NCI-H187 (cell line): ENCODE results near the gene RTCA.
"Not testable (repeated sequence)": the region's sequence is repeated elsewhere in the genome, so short reads cannot be mapped to it uniquely, and the experiment has no call there.

Experiments
- DNase-seq, 2 experiments: peaks; one replicate each; lab custom pipeline; 2025; lab: John Stamatoyannopoulos, UW

RTCA gene

GRCh38 chr1:100265931-100266740 lies at the start of gene RTCA:
RTCA (plus strand) TSS chr1:100266216; CDS start chr1:100266376, 160 bp downstream.
- DNase-seq, result peak; percentile 81 to 88

DNA sequence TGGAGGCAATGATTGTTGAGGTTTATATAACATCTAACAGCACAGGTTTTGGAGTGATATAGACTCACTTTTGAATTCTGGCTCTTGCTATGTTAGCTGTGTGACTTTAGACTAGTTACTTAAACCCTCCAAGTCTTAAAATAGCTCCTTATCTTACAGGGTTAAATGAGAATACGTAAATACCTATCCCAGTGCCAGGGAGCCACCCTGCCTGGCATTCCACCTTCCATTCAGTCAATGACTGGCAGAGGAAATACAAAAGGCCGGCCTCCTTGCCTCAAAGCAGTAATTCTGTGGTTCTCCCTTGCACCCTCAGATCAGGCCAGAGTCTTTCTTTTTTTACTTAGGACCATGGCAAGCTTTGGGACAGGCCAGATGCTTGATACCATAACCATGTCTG lies 48.2 kb upstream of the RTCA start:
- DNase-seq, result no peak

DNA sequence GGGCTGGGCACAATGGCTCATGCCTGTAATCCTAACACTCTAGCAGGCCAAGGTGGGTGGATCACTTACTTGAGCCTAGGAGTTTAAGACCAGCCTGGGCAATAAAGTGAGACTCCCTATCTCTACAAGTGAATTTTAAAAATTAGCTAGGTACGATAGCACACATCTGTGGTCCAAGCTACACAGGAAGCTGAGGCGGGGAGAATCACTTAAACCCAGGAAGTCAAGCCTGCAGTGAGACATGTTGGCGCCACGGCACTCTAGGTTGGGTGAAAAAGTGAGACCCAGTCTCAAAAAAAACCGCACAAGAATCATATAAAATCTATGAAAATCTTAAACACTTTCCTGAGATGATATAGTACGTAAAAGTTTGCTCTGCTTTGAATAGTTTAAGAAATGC lies 46.6 kb upstream of the RTCA start:
- no peak for DNase-seq

GRCh38 chr1:100219883-100220282 lies 46.1 kb upstream of the RTCA start:
- no peak for DNase-seq

DNA sequence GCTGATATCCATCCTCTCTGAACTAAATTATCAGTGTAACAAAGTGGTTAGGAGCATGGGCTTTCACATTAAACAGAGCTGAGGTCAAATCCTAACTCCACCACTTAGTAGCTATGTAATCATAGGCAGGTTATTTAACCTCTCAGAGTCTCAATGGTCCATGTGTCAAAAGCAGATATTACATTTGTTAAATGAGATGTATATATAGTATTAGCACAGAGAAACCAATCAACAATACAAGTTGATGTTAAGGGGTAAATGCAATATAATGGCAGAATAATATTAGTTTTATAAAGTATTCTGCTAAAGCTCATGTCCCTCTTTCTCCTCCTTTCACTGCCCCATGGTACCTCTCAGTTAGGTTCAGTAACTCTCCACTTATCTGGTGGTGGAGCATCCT lies 43.6 kb upstream of the RTCA start:
- no peak for DNase-seq

DNA sequence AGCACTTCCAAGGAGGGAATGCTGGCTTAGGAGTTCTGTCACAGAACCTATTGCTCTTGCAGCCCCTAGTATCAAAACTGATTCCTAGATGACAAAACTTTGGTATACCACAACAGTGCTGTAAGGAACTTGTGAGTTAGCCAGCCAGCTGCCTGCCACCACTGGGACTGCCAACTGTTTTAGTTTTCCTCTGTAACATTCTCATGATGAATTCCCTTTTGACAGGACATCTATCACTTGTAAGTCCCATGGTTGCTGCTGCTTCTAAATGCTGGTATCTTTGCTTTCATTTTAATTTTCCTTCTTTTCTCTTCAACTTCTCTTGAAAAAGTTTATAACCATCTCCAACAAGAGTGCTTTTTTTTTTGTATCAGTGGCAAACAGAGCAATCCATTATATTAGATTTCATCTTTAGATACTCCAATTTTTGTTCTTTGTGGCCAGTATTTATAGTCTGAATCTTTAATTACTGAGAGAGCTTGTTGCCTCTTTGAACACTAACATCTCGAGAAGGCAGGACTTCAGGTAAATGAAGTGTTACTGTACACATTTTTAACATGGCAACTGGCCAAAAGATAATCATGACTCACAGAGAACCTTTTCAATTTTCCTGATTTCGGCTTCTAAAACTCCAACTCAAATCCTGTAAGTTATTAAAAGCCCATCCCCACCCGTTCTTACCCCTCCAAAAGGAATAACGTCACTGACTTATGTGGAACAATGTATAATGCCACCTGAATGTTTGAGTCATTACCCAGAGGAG lies 36.2 kb upstream of the RTCA start:
- no peak for DNase-seq

DNA sequence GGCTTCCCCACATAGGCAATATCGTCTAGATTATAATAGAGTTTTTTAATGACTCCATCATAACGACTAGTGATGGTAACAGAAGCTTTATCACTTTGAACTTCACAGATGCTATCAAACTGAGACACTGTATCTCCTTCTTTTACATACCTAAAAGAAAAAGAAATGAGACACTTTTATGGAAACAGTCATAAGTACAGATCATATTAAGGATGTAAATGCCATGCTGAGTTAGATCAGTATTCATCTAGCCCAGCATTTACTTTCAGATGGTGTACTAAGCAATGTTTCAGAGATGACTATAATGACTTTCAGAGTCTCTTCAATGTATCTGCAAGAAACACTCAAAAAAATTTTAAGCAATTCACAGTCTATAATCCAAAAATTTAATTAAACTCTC lies 35.3 kb upstream of the RTCA start:
- no peak for DNase-seq

DNA sequence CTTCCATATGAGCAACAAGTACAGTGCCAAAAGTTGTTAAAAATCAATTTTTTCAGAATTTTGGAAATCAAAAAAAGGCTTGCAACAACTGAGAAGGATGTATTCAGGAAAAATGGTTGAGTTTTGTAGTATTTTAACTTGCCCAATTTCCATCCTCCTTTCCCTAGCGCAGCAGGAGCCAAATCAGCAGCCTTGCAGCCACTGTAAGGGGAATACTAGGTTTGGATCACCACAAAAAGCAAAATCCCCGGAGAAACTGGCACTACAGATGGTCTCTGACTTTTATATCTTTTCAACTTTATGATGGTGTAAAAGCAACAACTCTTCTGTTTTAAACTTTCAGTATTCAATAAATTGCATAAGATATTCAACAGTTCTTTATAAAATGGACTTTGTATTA lies 34.3 kb upstream of the RTCA start:
- no peak for DNase-seq

- DNase-seq, result no peak
Observed at GRCh38 chr1:100232156-100232555, 33.9 kb upstream of the RTCA start.

GRCh38 chr1:100233566-100233965 lies 32.5 kb upstream of the RTCA start:
- not testable (repeated sequence) for DNase-seq

GRCh38 chr1:100234432-100234831 lies 31.6 kb upstream of the RTCA start:
- no peak for DNase-seq

DNA sequence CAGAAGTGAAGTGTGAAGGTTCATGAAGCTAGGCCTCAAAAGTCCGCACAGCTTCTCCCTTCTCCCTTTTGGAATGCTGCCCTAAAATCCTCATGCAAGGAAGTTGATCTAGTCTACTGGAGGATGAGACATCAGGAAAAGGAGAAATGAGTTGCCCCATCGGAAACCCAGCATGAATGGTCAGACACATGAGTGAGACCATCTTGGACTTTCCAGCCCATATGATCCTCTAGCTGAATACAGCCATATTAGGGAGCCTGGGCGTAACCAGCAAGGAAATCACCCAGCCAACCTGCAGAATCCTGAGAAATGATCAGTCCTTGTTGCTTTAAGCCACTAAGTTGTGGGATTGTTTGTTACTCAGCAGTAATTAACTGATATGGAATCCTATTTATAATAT lies 28.9 kb upstream of the RTCA start:
- DNase-seq, result no peak

- DNase-seq, result no peak
Observed at GRCh38 chr1:100239961-100240360, 26.1 kb upstream of the RTCA start.

DNA sequence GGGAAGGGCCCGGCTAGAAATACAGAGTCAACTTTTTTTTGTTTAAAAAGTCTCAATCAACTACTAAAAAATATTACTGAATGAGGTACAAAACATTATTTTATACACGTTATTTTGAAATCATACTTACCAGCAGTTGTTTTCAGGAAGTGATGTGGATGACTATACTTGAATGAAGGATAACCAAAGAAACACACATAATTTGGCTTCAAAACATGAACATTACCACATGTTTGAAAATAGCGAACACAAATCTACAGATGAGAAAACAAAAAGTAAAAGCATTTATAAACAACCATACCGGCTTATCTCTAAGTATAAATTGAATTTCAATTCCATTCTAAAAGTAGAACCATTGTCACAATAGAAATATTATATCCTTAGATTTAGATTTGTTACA lies 25.4 kb upstream of the RTCA start:
- no peak for DNase-seq

- no peak for DNase-seq
Observed at GRCh38 chr1:100246738-100247137, 19.3 kb upstream of the RTCA start.

DNA sequence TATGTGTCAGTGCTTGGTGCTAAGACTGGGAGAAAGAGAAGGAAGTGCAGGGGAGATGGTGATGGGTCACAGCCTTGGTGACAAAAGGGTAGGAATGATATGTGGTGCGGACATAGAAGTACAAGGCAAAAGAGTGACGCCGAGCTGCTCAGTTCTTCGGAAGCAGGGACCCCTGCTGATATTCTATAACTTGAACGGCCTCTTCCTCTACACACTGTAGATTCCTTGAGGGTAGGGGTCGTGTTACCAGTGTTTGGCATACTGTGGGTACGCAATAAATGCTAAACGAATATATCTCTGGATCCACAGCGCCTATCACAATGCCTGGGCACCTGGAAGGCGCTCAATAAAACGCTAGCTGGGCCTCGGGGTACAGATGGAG lies 16.9 kb upstream of the RTCA start:
- no peak for DNase-seq

DNA sequence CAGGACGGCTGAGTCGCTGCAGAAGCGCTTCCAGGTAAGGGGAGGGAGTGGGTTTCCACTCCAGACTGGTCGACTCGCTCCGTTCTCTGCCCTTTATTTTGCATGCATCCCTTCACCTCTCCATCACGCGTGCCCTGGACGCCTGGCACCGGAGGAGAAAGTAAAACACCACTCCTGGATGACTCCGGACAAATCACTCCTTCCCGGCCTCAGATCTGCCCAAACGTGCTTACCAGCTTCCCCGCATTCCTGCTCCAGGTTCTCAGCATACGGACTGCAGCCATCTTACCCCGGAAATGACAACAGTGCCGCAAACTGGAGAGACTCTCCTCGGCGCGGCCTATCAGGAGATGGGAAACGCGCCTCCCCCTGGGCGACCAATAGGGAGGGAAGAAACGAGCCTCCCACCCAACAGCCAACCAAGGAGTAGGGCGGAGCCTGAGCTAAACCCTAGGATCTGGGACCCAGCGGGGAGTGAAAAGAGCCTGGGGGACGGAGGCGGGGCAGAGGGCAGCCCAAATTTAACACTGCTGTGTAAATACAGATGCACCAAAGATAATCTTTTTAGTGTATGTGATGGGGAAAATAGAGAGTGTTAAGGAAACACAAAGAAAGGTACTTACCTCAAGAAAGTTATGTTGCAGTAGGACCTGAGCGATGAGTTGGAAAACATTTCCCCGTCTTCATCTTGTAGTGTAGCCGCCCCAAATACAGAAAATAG lies 16.3 kb upstream of the RTCA start, which contains the start of gene DBT:
Gene DBT (minus strand): TSS at position 298 of the 721 bp plus-strand sequence. CDS start 14 bp downstream, at position 284.
- DNase-seq, result peak; percentile 53 to 90

DNA sequence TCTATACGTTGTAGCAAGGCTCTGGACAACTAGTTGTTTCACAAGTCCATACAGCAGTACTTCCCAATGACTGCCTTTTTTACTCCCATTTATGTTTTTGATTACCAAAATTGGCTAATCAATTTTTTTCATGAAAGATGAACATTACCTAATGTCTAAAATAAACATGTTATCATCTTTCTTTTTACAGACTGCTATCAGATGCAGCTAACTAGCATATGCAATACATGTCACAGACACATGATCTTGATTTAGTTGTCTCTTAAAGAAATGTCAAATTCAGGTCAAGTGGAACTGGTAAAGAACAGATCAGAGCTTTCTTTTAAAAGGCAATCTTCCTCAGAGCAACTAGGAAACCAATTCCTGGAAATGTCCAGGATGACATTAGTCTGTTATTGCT lies 15.8 kb upstream of the RTCA start:
- DNase-seq, result no peak

DNA sequence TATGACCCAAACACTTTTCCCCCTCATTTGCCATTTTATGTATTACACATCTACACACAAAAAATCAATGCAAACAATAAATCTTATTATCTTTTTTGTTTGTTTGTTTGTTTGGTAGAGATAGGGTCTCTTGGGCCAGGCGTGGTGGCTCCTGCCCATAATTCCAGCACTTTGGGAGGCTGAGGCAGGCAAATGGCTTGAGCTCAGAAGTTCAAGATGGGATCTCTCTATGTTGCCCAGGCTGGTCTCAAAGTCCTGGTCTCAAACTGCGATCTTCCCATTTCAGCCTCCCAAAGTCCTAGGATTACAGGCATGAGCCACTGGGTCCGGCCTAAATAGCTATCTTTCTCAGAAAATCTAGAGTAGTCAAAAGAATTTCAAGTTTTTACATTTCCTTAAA lies 15.2 kb upstream of the RTCA start:
- no peak for DNase-seq

GRCh38 chr1:100252901-100253300 lies 13.1 kb upstream of the RTCA start:
- DNase-seq, result no peak

DNA sequence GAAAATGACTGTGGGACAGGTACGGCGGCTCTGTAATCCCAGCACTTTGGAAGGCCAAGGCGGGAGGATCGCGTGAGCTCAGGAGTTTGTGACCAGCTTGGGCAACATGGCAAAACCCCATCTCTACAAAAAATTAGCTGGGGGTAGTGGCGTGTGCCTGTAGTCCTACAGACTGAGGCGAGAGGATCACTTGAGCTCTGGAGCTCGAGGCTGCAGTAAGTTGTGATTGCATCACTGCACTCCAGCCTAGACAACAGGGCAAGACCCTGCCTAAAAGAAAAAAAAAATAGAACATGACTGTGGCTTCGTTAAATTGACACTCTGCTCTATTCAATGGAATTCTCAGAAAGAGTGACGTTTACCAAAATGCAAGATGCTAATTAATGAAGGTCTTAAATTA lies 12.5 kb upstream of the RTCA start:
- DNase-seq, result no peak

DNA sequence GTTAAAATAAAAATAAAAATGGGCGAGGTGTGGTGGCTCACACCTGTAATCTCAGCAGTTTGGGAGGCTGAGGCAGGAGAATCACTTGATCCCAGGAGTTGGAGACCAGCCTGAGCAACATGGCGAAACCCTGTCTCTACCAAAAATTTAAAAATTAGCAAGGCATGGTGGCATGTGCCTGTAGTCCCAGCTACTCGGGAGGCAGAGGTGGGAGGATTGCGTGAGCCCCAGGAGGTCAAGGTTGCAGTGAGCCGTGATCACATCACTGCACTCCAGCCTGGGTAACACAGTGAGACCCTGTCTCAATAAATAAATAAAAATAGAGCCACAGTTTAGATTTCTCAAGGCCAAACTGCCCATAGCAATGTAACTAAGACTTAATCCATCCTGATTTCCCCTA lies 9.7 kb upstream of the RTCA start:
- not testable (repeated sequence) for DNase-seq

- not testable (repeated sequence) for DNase-seq
Observed at GRCh38 chr1:100258427-100258826, 7.6 kb upstream of the RTCA start.
